Measurements from ENCODE around the gene KCNH4. TPM values are rescaled to one million over a fixed set of nuclear protein-coding genes. Genes with fewer than 3 reads are reported as not detected.
"Not testable (repeated sequence)": the region's sequence is repeated elsewhere in the genome, so short reads cannot be mapped to it uniquely, and the experiment has no call there.

Gene KCNH4
- total and polyA plus RNA-seq, 8 donors: not detected

- Histone ChIP-seq H3K36me3 (peaks cover 0 to 25% (median 17%) of the 10 kb centered on the region in 4 donors), H3K9me3 (no peaks in the 10 kb centered on the region), H3K27me3 (no peaks in the 10 kb centered on the region), H3K4me1 (peaks cover 15 to 28% (median 23%) of the 10 kb centered on the region in 4 donors), H3K27ac (no peak overlapping the region), H3K4me3 (no peak overlapping the region)
- no peak for DNase-seq
- intact Hi-C loops (cut with DNase I; ENCODE audit: low total_unique reads): no loop called here
- no peak for TF ChIP-seq POLR2AphosphoS5 (IDR thresholded peaks at IDR 0.05)
- no peak for TF ChIP-seq EP300 (IDR thresholded peaks at IDR 0.05)
- no peak for TF ChIP-seq CTCF (IDR thresholded peaks at IDR 0.05)
- no peak for TF ChIP-seq POLR2A (IDR thresholded peaks at IDR 0.05)
- WGBS, 5 donors: 74 to 96% (median 78%) methylated on average over 4 to 11 of the region's 11 CpGs
Observed at GRCh38 chr17:42189651-42189965, 8.7 kb upstream of the KCNH4 start.

DNA sequence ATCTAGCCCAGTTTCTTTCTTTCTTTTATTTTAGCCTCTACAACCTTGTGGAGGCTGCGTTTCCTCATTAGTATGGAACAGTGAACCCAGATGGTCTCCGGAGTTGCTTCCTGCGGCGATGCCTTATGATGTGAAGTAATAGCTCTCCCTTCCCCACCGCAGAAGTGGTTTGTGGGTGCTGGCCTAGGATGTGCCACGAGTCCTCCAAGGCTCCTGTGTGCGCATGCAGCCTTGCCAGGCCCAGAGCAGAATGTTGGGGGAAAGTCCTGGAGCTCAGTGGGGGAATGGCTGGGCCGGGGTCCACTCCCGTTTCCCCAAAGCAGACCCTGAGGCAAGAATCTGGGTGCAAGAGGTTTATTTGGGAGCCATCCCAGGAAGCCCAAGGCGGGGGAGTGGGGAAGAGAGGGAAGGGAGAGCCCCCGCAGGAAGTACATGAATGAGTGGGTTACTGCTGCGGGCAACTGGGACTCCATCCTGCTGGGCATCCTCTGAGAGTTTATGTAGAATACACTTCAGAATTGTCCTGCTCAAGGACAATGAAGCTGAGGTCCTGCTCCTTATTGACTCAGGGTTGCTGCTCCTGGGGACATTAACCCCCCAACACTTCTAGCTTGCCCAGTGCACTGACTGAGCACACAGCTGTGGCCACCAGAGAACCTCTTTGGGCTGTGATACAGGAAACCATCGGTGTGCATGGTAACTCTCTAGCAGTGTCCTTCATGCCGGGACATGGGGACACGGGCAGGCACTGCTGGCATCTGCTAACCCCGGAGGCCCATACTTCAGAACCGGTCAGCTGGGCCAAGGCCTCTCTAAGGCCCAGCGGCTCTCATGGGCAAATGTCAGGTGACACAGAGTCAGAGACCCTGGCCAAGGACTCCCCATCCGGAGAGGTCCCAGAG is 8.1 kb upstream of the KCNH4 start:
- Histone ChIP-seq H3K27me3 (no peaks in the 10 kb centered on the region), H3K9me3 (no peaks in the 10 kb centered on the region), H3K36me3 (peaks cover 0 to 25% (median 17%) of the 10 kb centered on the region in 4 donors), H3K4me1 (peaks cover 21 to 29% (median 25%) of the 10 kb centered on the region in 4 donors), H3K4me3 (no peak overlapping the region), H3K27ac (no peak overlapping the region)
- TF ChIP-seq POLR2A (IDR thresholded peaks at IDR 0.05): no peak
- TF ChIP-seq CTCF (IDR thresholded peaks at IDR 0.05): no peak
- TF ChIP-seq EP300 (IDR thresholded peaks at IDR 0.05): no peak
- no peak for TF ChIP-seq POLR2AphosphoS5 (IDR thresholded peaks at IDR 0.05)
- 79 to 88% (median 83%) methylated on average over 14 to 19 of the region's 19 CpGs for WGBS, 5 donors
- intact Hi-C loops (cut with DNase I; ENCODE audit: low total_unique reads): no loop called here
- DNase-seq: no peak

GRCh38 chr17:42187833-42188232 is 6.9 kb upstream of the KCNH4 start:
- 69 to 83% (median 79%) methylated on average over 2 of the region's 2 CpGs for WGBS, 5 donors
- DNase-seq: no peak
- H3K27me3 ChIP-seq: no peaks in the 10 kb centered on the region
- H3K4me3 ChIP-seq: no peak overlapping the region
- no peak overlapping the region for H3K27ac ChIP-seq
- peaks cover 0 to 25% (median 17%) of the 10 kb centered on the region in 4 donors for H3K36me3 ChIP-seq
- intact Hi-C loops (cut with DNase I; ENCODE audit: low total_unique reads): no loop called here
- H3K9me3 ChIP-seq: no peaks in the 10 kb centered on the region
- peaks cover 15 to 27% (median 25%) of the 10 kb centered on the region in 4 donors for H3K4me1 ChIP-seq
- no peak for TF ChIP-seq CTCF (IDR thresholded peaks at IDR 0.05)
- TF ChIP-seq POLR2AphosphoS5 (IDR thresholded peaks at IDR 0.05): no peak
- no peak for TF ChIP-seq POLR2A (IDR thresholded peaks at IDR 0.05)
- TF ChIP-seq EP300 (IDR thresholded peaks at IDR 0.05): no peak

- H3K4me3 ChIP-seq: not testable (repeated sequence)
Observed at GRCh38 chr17:42186191-42186590, 5.2 kb upstream of the KCNH4 start.

GRCh38 chr17:42185621-42185930 is 4.6 kb upstream of the KCNH4 start:
- DNase-seq: no peak
- Histone ChIP-seq H3K27me3 (peaks cover 10 to 22% (median 15%) of the 10 kb centered on the region in 3 donors), H3K4me1 (peaks cover 18 to 33% (median 31%) of the 10 kb centered on the region in 4 donors), H3K36me3 (peaks cover 0 to 14% (median 10%) of the 10 kb centered on the region in 4 donors), H3K27ac (no peak overlapping the region), H3K9me3 (no peaks in the 10 kb centered on the region), H3K4me3 (no peak overlapping the region)
- TF ChIP-seq POLR2AphosphoS5 (IDR thresholded peaks at IDR 0.05) (no peak), CTCF (IDR thresholded peaks at IDR 0.05) (no peak)
- intact Hi-C loops (cut with DNase I; ENCODE audit: low total_unique reads): no loop called here
- 69 to 89% (median 77%) methylated on average over 5 to 7 of the region's 7 CpGs for WGBS, 5 donors

More at GRCh38 chr17:42186191-42186590, 5.2 kb upstream of the KCNH4 start:
- peaks cover 4 to 16% (median 9%) of the 10 kb centered on the region in 3 donors for H3K27me3 ChIP-seq
- 84 to 94% (median 91%) methylated on average over 5 of the region's 5 CpGs for WGBS, 5 donors
- H3K27ac ChIP-seq; H3K9me3 ChIP-seq; intact Hi-C loops (cut with DNase I; ENCODE audit: low total_unique reads); DNase-seq: not testable (repeated sequence)
- H3K4me1 ChIP-seq: peaks cover 12 to 27% (median 25%) of the 10 kb centered on the region in 4 donors
- H3K36me3 ChIP-seq: peaks cover 0 to 19% (median 16%) of the 10 kb centered on the region in 4 donors
